Measurements from ENCODE around the gene CCL28. TPM values are rescaled to one million over a fixed set of nuclear protein-coding genes. Genes with fewer than 3 reads are reported as not detected.

CCL28 gene
- total RNA-seq, 1 donor from 2014 or later = not detected

- no peaks in the 10 kb centered on the region for H3K9me3 Mint-ChIP-seq (ENCODE audit: unreplicated experiment)
- no peak overlapping the region for H3K27ac Mint-ChIP-seq (ENCODE audit: unreplicated experiment)
- H3K27me3 Mint-ChIP-seq (ENCODE audit: unreplicated experiment) = peaks cover 15% of the 10 kb centered on the region
Observed at GRCh38 chr5:43348861-43349363, 63.3 kb downstream of the CCL28 start.

GRCh38 chr5:43348207-43348606 is 64.0 kb downstream of the CCL28 start:
- H3K27me3 Mint-ChIP-seq (ENCODE audit: unreplicated experiment) = peaks cover 18% of the 10 kb centered on the region
- no peaks in the 10 kb centered on the region for H3K4me1 Mint-ChIP-seq (ENCODE audit: unreplicated experiment)
- TF ChIP-seq CTCF (IDR thresholded peaks at IDR 0.05) = no peak
- no peak overlapping the region for H3K4me3 Mint-ChIP-seq (ENCODE audit: unreplicated experiment)
- no peaks in the 10 kb centered on the region for H3K36me3 Mint-ChIP-seq (ENCODE audit: unreplicated experiment)
- no peak for DNase-seq (ENCODE audit: extremely low spot score, unreplicated experiment)
- H3K27ac Mint-ChIP-seq (ENCODE audit: unreplicated experiment) = no peak overlapping the region
- no peaks in the 10 kb centered on the region for H3K9me3 Mint-ChIP-seq (ENCODE audit: unreplicated experiment)

More at GRCh38 chr5:43348861-43349363, 63.3 kb downstream of the CCL28 start:
- Mint-ChIP-seq H3K4me1 (ENCODE audit: unreplicated experiment) (no peaks in the 10 kb centered on the region), H3K36me3 (ENCODE audit: unreplicated experiment) (no peaks in the 10 kb centered on the region), H3K4me3 (ENCODE audit: unreplicated experiment) (no peak overlapping the region)
- no peak for DNase-seq (ENCODE audit: extremely low spot score, unreplicated experiment)
- TF ChIP-seq CTCF (IDR thresholded peaks at IDR 0.05) = no peak

- H3K36me3 Mint-ChIP-seq (ENCODE audit: unreplicated experiment) = no peaks in the 10 kb centered on the region
- no peak overlapping the region for H3K27ac Mint-ChIP-seq (ENCODE audit: unreplicated experiment)
- TF ChIP-seq CTCF (IDR thresholded peaks at IDR 0.05) = no peak
- H3K27me3 Mint-ChIP-seq (ENCODE audit: unreplicated experiment) = peaks cover 9% of the 10 kb centered on the region
- H3K4me1 Mint-ChIP-seq (ENCODE audit: unreplicated experiment) = no peaks in the 10 kb centered on the region
- no peak overlapping the region for H3K4me3 Mint-ChIP-seq (ENCODE audit: unreplicated experiment)
- DNase-seq (ENCODE audit: extremely low spot score, unreplicated experiment) = no peak
- H3K9me3 Mint-ChIP-seq (ENCODE audit: unreplicated experiment) = peaks cover 12% of the 10 kb centered on the region
Observed at GRCh38 chr5:43338862-43339261, 73.3 kb downstream of the CCL28 start.

GRCh38 chr5:43336159-43336558 is 76.0 kb downstream of the CCL28 start:
- H3K27me3 Mint-ChIP-seq (ENCODE audit: unreplicated experiment) = peaks cover 11% of the 10 kb centered on the region
- H3K36me3 Mint-ChIP-seq (ENCODE audit: unreplicated experiment) = no peaks in the 10 kb centered on the region
- no peak overlapping the region for H3K4me3 Mint-ChIP-seq (ENCODE audit: unreplicated experiment)
- no peak for DNase-seq (ENCODE audit: extremely low spot score, unreplicated experiment)
- H3K27ac Mint-ChIP-seq (ENCODE audit: unreplicated experiment) = no peak overlapping the region
- no peak for TF ChIP-seq CTCF (IDR thresholded peaks at IDR 0.05)
- peaks cover 12% of the 10 kb centered on the region for H3K9me3 Mint-ChIP-seq (ENCODE audit: unreplicated experiment)
- no peaks in the 10 kb centered on the region for H3K4me1 Mint-ChIP-seq (ENCODE audit: unreplicated experiment)

GRCh38 chr5:43335681-43336080 is 76.5 kb downstream of the CCL28 start:
- no peak for TF ChIP-seq CTCF (IDR thresholded peaks at IDR 0.05)
- Mint-ChIP-seq H3K27ac (ENCODE audit: unreplicated experiment) (no peak overlapping the region), H3K4me3 (ENCODE audit: unreplicated experiment) (no peak overlapping the region), H3K9me3 (ENCODE audit: unreplicated experiment) (peaks cover 12% of the 10 kb centered on the region), H3K27me3 (ENCODE audit: unreplicated experiment) (peaks cover 11% of the 10 kb centered on the region), H3K4me1 (ENCODE audit: unreplicated experiment) (no peaks in the 10 kb centered on the region), H3K36me3 (ENCODE audit: unreplicated experiment) (no peaks in the 10 kb centered on the region)
- no peak for DNase-seq (ENCODE audit: extremely low spot score, unreplicated experiment)

Data from osteocyte (in vitro differentiated cells).